BLaER1 (cell line): ENCODE measurements around the gene CACNG6.

Source experiments
- H3K27ac ChIP-seq: shearing (Covaris generic); formaldehyde crosslinking; 2 replicates; pipeline ENCODE4 v1.8.1; 2022
- H3K27me3 ChIP-seq: shearing (Covaris generic); formaldehyde crosslinking; 2 replicates; pipeline ENCODE4 v1.8.1; 2022
- H3K36me3 ChIP-seq: shearing (Covaris generic); formaldehyde crosslinking; 2 replicates; pipeline ENCODE4 v1.8.1; 2022
- H3K4me1 ChIP-seq: shearing (Covaris generic); formaldehyde crosslinking; 2 replicates; pipeline ENCODE4 v1.8.1; 2022
- H3K4me2 ChIP-seq: shearing (Covaris generic); formaldehyde crosslinking; 2 replicates; pipeline ENCODE4 v1.8.1; 2022
- H3K4me3 ChIP-seq: shearing (Covaris generic); formaldehyde crosslinking; 2 replicates; pipeline ENCODE4 v1.8.1; 2022
- H3K9ac ChIP-seq: shearing (Covaris generic); formaldehyde crosslinking; 2 replicates; pipeline ENCODE4 v1.8.1; 2022
- H3K9me3 ChIP-seq: shearing (Covaris generic); formaldehyde crosslinking; 2 replicates; pipeline ENCODE4 v1.8.1; 2022
- H4K20me1 ChIP-seq: shearing (Covaris generic); formaldehyde crosslinking; 2 replicates; pipeline ENCODE4 v1.8.1; 2022
- Cebpa-rat ChIP-seq: shearing (Covaris generic); IDR thresholded peaks from 2 replicates; pipeline ENCODE4 v1.8.1; 2022

The CACNG6 gene

GRCh38 chr19:53998223-53998622, 6.8 kb downstream of the CACNG6 start:
- no peak overlapping the region for H3K4me2 ChIP-seq

GRCh38 chr19:53999694-54000093, 8.3 kb downstream of the CACNG6 start:
- TF ChIP-seq Cebpa-rat = no peak

More at GRCh38 chr19:53998223-53998622, 6.8 kb downstream of the CACNG6 start:
- Histone ChIP-seq H3K9ac (no peak overlapping the region), H4K20me1 (no peaks in the 10 kb centered on the region), H3K4me3 (no peak overlapping the region), H3K27me3 (no peaks in the 10 kb centered on the region), H3K36me3 (0 out of 2 replicates have a peak, but pooled peaks cover 4% of the 10 kb centered on the region), H3K9me3 (no peaks in the 10 kb centered on the region), H3K27ac (no peak overlapping the region), H3K4me1 (peaks cover 21% of the 10 kb centered on the region)
- TF ChIP-seq Cebpa-rat = no peak

GRCh38 chr19:54001496-54001895, 10.1 kb downstream of the CACNG6 start:
- Histone ChIP-seq H3K27ac (no peak overlapping the region), H4K20me1 (no peaks in the 10 kb centered on the region), H3K27me3 (no peaks in the 10 kb centered on the region), H3K9me3 (no peaks in the 10 kb centered on the region), H3K4me2 (no peak overlapping the region), H3K4me1 (no peaks in the 10 kb centered on the region), H3K36me3 (0 out of 2 replicates have a peak, but pooled peaks cover 4% of the 10 kb centered on the region), H3K4me3 (no peak overlapping the region), H3K9ac (no peak overlapping the region)
- no peak for TF ChIP-seq Cebpa-rat

More at GRCh38 chr19:53999694-54000093, 8.3 kb downstream of the CACNG6 start:
- Histone ChIP-seq H3K9ac (no peak overlapping the region), H3K27ac (no peak overlapping the region), H3K4me2 (no peak overlapping the region), H3K36me3 (0 out of 2 replicates have a peak, but pooled peaks cover 4% of the 10 kb centered on the region), H4K20me1 (no peaks in the 10 kb centered on the region), H3K27me3 (no peaks in the 10 kb centered on the region), H3K4me1 (peaks cover 10% of the 10 kb centered on the region; the same call in 1 of the 2 replicates), H3K4me3 (no peak overlapping the region), H3K9me3 (no peaks in the 10 kb centered on the region)

GRCh38 chr19:54002495-54003315, 11.3 kb downstream of the CACNG6 start:
- Histone ChIP-seq H3K9ac (no peak overlapping the region), H3K27me3 (no peaks in the 10 kb centered on the region), H4K20me1 (no peaks in the 10 kb centered on the region), H3K36me3 (0 out of 2 replicates have a peak, but pooled peaks cover 4% of the 10 kb centered on the region), H3K4me1 (no peaks in the 10 kb centered on the region), H3K27ac (no peak overlapping the region), H3K4me3 (no peak overlapping the region), H3K4me2 (no peak overlapping the region), H3K9me3 (no peaks in the 10 kb centered on the region)
- no peak for TF ChIP-seq Cebpa-rat

- Histone ChIP-seq H3K4me2 (no peak overlapping the region), H4K20me1 (no peaks in the 10 kb centered on the region)
Measured at GRCh38 chr19:54009440-54009839, 18.0 kb downstream of the CACNG6 start.

GRCh38 chr19:54010474-54010873, 19.0 kb downstream of the CACNG6 start:
- Histone ChIP-seq H3K9ac (no peak overlapping the region), H3K27me3 (no peaks in the 10 kb centered on the region), H3K36me3 (no peaks in the 10 kb centered on the region), H3K4me3 (no peak overlapping the region), H3K27ac (no peak overlapping the region), H3K4me1 (peaks cover 13% of the 10 kb centered on the region), H3K9me3 (no peaks in the 10 kb centered on the region), H4K20me1 (no peaks in the 10 kb centered on the region), H3K4me2 (no peak overlapping the region)
- no peak for TF ChIP-seq Cebpa-rat

More at GRCh38 chr19:54009440-54009839, 18.0 kb downstream of the CACNG6 start:
- H3K36me3 ChIP-seq = no peaks in the 10 kb centered on the region
- H3K27ac ChIP-seq = no peak overlapping the region
- no peak overlapping the region for H3K4me3 ChIP-seq
- no peaks in the 10 kb centered on the region for H3K9me3 ChIP-seq
- H3K4me1 ChIP-seq = peaks cover 2% of the 10 kb centered on the region
- no peak overlapping the region for H3K9ac ChIP-seq
- no peaks in the 10 kb centered on the region for H3K27me3 ChIP-seq
- no peak for TF ChIP-seq Cebpa-rat

GRCh38 chr19:54011507-54012211, 20.2 kb downstream of the CACNG6 start:
- Histone ChIP-seq H4K20me1 (no peaks in the 10 kb centered on the region), H3K9me3 (peaks cover 7% of the 10 kb centered on the region; the same call in 1 of the 2 replicates), H3K4me3 (no peak overlapping the region), H3K4me2 (no peak overlapping the region), H3K4me1 (peaks cover 14% of the 10 kb centered on the region), H3K27ac (no peak overlapping the region), H3K9ac (no peak overlapping the region), H3K27me3 (no peaks in the 10 kb centered on the region), H3K36me3 (no peaks in the 10 kb centered on the region)
- TF ChIP-seq Cebpa-rat = no peak

- H3K4me3 ChIP-seq = no peak overlapping the region
- no peaks in the 10 kb centered on the region for H3K27me3 ChIP-seq
- H3K4me2 ChIP-seq = no peak overlapping the region
- no peak overlapping the region for H3K27ac ChIP-seq
- no peak for TF ChIP-seq Cebpa-rat
- H3K36me3 ChIP-seq = no peaks in the 10 kb centered on the region
- peaks cover 14% of the 10 kb centered on the region for H3K4me1 ChIP-seq
- H3K9me3 ChIP-seq = peaks cover 11% of the 10 kb centered on the region
- H3K9ac ChIP-seq = no peak overlapping the region
- H4K20me1 ChIP-seq = no peaks in the 10 kb centered on the region
Measured at GRCh38 chr19:54013866-54014265, 22.4 kb downstream of the CACNG6 start.

- H3K27ac ChIP-seq = 0 out of 2 replicates have a peak overlapping the region, but pooled peaks have one; percentile 13
- H3K9me3 ChIP-seq = peaks cover 11% of the 10 kb centered on the region
- H3K4me3 ChIP-seq = no peak overlapping the region
- H3K36me3 ChIP-seq = no peaks in the 10 kb centered on the region
- peak overlapping the region; percentile 51 for H3K4me2 ChIP-seq
- peaks cover 15% of the 10 kb centered on the region for H3K4me1 ChIP-seq
- H4K20me1 ChIP-seq = no peaks in the 10 kb centered on the region
- TF ChIP-seq Cebpa-rat = no peak
- no peaks in the 10 kb centered on the region for H3K27me3 ChIP-seq
- no peak overlapping the region for H3K9ac ChIP-seq
Measured at GRCh38 chr19:54014920-54015560, 23.6 kb downstream of the CACNG6 start.
